ENCODE results near the gene SLC27A2.

The SLC27A2 gene

DNA sequence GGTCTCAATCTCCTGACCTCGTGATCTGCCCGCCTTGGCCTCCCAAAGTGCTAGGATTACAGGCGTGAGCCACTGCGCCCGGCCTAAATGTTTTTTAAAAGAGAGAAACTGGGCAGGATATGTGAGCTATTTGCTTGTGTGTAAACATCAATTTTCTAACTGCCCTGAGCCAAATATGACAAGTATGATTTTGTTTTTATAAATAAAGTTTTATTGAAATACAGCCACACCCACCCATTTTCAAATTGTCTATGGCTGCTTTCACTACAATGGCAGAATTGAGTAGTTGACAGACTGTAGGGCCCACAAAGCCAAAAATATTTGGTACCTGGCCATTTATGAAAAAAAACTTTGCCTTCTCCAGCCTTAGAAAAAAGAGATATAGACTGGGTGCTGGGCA lies 99.4 kb downstream of the SLC27A2 start:
- no peak for DNase-seq

Measured in activated T-cell treated with anti-CD3 and anti-CD28 coated beads for 4 hours (primary cell).